GM21717 (cell line): ENCODE results near the gene TMEM114.
"Not testable (repeated sequence)": the region's sequence is repeated elsewhere in the genome, so short reads cannot be mapped to it uniquely, and the experiment has no call there.

Experiments
- ATAC-seq: cut with Tn5 transposase; IDR thresholded peaks from one replicate; pipeline ENCODE4 v1.9.1; 2021; ENCODE audit warnings: mild to moderate bottlenecking, moderate library complexity; ENCODE audit not compliant: unreplicated experiment

TMEM114 gene

DNA sequence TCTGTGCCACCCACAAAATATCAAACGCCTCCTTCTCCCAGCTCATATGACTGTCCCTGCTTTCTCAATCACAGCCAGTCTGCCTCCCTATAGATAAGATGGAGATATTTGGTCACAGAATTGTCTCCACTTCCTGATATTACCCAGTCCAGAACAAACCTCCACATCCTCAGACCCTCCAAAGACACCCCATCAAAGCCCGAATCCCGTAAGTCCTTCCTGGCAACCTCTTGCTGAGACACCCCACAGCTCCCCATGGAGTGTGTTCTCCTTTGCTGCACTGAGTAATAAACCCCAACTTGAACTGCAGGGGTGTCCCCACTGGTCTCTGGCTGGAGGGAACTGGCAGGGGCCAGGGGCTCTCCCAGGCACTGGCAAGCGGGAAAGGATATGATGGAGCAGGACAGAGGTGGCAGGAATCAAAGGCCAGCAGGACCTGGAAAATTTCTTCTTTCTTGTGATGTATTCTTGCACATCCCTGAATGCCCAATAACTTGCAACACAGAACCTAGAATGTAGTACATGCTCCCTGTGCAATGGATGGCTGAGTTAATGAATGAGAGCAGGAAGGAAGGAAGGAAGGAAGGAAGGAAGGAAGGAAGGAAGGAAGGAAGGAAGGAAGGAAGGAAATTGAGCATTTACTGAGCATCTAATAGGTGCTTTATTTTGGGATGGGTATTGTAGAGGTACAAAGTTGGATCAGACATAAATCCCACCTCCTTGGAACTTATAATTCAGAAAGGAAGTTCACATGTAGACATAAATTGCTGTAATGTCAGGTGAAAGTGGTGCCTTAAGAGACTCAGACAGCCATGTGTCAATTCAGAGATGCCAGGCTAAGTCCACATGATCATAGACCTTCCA is 13.9 kb downstream of the TMEM114 start:
- no peak for ATAC-seq

DNA sequence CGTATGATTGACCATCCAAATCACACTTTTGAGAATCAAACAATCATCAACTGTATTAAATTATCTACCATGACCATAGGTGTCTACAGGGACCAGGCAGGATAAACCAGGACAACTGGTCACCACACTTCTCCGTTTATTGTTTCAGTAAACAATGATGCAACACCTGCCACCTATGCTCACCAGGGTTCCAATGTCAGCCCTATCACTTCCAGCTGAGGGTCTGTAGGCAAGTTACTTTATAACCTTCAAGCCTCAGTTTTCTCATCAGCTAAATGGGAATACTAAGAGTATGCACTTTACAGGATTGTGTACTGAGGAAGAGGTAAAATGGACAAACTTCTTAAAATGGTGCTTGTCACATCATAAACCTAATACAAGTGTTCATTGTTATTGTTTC is 14.9 kb downstream of the TMEM114 start:
- no peak for ATAC-seq

DNA sequence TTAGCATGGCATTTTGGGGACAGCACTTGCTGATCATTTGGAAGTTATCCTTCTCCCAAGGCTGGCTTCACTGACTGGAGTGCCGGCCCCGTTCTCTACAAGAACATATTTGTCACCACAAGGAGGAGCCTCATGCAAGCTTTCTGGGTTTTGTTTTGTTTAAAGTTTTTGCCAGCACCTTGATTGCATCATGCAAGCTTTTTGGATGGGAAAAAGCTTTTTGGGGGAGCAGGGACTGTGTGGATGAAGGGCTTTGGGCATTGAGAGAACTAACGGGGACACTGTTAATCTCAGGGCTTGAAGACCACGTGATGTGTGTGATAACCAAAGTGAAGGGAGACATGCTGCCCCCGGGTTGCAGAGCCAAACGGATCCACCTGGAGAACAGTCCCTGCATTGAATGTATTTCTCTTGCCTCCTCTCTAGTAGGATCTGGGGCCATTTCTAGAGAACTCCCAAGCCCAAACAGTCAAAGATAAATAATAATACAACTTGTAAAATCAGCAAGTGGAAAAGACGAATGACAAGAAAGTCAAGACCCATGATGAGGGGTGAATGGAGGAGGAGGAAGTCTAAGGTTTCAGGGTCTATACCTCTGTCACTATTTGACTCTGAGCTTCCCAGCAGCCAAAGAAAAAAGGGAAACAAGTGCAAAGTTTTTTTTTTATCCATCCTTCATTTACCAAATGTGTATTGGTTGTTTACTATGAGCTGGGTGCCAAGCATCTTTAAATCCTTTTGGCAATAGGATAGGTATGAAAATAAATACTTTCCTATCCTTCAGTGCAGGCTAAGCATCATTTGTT is 17.2 kb downstream of the TMEM114 start:
- ATAC-seq, result no peak

DNA sequence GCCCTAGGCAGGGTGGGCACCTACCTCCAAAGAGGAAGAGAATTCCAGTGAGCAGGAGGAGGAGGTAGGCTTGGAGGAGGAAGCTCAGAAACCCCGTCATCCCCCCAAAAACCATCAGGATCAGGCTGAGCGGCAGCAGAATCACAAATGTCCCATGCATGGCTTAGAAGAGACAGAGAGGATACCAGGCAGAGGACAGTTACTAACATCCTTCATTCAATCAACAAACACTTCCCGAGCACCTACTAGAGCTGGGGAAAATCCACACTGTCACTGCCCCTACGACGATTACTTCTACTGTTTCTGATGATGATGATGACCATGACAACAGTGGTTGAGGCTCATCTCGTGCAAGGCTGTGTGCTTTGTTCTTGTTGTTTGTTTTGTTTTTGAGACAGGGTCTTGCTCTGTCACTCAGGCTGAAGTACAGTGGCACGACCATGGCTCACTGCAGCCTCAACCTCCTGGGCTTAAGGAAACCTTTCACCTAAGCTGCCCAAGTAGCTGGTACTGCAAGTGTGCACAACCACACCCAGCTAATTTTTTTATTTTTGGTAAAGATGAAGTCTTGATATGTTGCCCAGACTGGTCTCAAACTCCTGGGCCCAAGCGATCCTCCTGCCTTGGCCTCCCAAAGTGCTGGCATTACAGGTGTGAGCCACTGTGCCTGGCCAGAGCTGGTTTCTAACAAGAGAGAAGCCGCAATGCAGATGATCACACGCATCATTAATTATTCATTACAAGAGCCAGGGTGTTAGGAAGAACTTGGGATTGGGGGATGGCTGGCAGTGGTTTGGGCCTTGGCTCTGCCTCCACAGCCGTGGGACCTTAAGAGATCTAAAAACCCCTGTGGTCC is 18.0 kb downstream of the TMEM114 start:
- ATAC-seq, result no peak

DNA sequence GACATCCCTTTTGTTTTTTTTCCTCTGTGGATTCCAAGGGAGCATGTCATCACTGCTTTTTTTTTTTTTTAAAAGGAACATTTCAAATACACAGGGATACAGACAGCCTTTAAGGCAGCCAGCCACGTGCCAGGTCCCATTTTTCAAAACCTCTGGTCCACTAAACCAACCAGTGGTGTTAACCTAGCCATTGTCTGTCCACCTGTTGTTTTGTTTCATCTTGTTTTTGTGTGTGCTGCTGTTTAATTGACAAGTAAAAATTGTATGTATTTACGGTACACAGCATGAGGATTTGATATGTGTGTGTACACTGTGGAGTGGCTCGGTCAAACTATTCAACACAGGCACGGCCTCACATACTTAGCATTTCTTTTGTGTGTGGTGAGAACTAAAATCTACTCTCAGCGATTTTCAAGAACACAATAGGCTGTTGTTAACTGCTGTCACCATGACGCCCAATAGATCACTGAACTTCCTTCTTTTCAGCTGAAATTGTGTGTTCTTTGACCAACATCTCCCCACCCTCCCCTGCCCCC is 19.2 kb downstream of the TMEM114 start:
- no peak for ATAC-seq

DNA sequence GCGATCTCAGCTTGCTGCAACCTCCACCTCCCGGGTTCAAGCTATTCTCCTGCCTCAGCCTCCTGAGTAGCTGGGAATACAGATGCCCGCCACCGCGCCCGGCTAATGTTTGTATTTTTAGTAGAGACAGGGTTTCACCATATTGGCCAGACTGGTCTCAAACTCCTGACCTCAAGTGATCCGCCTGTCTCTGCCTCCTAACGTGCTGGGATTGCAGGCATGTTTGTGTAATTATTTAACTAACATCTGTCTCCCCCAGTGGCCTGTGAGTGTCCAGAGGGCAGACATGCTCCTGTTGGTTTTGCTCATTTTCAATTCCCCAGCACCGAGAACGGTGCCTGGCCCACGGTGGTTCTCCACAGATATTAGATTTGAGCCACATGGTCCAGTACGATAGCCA is 19.9 kb downstream of the TMEM114 start:
- ATAC-seq, result not testable (repeated sequence)

DNA sequence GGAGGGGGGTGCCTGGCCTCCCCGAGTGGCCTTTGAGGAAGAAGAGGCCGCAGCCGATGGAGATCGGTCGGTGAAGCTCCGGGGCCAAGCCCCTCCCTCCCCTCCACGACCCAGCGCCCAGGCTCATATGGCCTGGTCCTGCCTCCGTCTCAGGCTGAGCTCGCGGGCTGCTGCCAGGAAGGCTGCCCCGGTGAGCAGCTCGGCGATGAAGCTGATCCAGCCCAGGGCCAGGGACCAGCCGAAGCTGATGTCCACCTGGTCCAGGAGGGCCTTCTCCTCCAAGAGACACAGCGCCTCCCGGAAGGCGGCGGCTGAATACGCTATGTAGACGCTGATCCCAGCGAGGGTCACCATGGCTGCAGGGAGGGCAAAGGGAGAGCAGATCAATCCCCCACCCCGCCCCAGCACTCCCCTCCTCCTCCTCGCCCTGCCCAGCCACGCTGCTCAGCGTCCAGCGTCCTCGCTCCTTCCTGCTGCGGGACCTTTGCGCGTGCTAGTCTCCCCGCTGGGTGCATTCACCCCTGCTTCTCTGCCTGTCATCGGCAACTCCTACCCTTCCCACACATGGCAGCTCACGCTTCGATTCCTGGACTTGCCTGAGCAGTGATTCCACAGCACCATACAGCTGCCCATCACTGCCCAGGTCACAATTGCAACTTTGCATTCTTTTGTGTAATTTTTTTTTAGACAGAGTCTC is 20.5 kb downstream of the TMEM114 start:
- no peak for ATAC-seq

DNA sequence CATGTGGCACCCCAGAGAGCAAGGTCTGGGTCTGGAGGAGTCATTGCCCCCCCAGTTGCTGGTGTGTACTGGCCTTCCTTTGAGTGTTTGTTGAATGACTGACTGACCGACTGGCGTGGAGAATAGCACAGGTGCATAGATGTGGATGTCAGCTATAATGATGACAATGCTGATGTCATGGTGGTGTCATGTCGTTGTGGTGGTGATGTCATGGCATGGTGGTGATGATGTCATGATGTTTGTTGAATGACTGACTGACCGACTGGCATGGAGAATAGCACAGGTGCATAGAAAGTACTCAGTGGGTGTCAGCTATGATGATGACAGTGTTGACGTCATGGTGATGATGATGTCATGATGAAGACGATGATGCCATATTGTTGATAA is 22.1 kb downstream of the TMEM114 start:
- no peak for ATAC-seq

DNA sequence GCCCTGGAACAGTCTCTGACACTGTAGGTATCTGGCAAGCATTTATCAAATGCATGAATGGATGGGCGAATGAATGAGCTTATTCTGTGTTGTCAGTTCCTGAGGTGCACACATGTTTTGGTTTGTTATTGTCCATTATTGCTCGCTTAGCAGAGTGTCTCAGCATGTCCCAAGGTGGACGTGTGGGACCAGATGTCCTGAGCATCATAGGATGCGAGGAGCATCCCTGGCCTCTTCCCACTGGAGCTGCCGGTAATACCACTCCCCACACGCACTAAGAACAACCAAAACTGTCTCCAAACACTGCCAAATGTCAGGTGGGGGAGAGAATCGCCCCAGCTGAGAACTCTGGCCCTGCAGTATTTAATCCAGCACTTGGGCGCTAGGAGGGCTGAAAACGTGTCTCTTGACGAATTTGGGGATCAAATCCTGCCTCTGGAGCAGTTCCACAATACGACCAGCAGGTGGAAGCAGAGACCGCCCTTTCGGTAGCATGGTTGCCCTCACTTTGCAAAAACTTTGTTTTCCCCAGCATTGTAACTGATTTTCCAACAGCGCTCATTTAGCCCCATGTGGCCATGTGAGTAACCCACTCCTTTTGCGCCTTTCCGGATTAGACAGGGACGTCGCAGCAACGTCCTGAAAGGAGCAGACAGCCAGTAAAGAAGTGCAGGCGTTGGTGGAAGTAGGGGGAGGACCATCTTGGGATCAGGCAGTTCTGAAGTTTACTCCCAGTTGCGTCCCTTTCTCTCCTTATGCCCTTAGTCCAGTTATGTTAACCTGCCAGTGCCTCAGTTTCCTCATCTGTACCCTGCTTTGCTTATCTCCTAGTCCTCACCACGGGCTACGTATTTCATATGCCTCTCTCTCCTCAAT is 22.7 kb downstream of the TMEM114 start:
- peak; percentile 81 for ATAC-seq

DNA sequence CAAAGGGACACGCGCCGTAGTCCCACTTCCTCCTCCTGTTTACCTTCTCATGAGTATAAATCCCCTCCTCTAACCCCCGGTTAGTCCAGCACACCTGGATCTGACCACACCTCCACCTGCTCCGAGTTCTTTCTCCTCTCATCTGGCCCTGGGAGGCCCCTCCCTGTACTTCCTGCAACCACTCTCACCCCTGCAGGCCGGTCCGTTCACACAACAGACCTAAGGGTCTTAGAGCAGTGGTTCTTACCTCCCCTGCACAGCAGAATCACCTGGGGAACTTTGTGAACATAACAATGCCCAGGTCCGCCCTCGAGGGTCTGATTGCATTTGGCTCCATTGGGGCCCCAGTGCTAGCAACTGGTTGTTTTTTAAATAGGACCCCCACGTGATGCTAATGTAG is 24.8 kb downstream of the TMEM114 start:
- no peak for ATAC-seq

DNA sequence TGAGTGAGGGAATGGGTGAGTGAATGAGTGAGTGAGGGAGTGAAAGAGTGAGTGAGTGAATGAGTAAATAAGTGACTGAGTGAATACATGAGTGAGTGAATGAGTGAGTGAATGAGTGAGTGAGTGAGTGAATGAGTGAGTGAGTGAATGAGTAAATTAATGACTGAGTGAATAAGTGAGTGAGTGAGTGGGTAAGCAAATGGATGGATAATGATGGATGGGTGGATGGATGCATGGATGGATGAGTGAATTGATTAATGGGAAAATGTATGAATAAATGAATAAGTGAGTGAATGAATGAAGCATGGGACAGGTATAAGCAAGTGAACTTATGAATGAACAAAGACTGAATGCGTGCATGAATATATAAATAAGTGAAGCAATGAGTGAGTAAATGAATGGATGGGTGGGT is 25.4 kb downstream of the TMEM114 start:
- no peak for ATAC-seq

DNA sequence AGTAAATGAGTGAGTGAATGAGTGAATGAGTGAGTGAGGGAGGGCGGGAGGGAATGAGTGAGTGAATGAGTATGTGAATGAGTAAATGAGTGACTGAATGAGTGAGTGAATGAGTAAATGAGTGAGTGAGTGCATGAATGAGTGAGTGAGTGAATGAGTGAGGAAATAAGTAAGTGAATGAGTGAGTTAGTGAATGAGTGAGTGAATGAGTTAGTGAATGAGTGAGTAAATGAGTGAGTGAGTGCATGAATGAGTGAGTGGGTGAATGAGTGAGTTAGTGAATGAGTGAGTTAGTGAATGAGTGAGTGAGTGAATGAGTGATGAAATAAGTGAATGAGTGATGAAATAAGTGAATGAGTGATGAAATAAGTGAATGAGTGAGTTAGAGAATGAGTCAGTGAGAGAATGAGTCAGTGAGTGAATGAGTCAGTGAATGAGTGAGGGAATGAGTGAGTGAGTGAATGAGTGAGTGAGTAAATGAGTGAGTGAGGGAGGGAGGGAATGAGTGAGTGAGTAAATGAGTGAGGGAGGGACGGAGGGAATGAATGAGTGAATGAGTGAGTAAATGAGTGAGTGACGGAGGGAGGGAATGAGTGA is 26.3 kb downstream of the TMEM114 start:
- not testable (repeated sequence) for ATAC-seq

DNA sequence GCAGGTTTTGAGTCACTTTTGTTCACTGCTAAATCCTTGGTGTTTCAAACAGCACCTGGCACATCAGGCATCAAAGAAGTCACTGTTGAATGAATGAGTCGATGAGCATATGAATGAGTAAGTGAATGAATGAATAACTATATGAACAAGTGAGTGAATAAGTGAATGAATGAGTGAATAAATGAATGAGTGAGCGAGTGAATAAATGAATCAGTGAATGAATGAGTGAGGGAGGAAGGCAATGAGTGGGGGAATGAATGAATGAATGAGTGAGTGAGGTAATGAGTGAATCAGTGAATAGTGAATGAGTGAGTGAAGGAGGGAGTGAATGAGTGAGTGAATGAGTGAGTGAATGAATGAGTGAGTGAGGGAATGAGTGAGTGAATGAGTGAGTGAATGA is 28.8 kb downstream of the TMEM114 start:
- no peak for ATAC-seq

DNA sequence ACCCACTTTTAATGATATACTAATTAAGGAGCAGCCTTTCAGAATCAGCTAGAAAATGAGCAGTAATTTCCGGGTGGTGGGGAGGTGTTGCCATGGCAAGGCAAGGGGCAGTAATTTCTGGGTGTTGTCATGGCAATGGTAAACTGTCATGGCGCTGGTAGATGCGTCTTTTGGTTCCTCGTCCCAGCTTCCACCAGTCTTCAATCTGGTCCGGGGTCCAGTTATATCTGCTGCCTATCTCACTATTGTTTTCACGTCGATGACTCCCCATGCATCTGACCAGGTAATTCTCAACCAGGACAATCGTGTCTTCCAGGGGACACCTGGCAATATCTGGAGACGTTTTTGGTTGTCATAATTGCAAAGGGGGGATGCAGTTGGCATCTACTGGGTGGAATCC is 34.9 kb downstream of the TMEM114 start:
- ATAC-seq, result no peak

DNA sequence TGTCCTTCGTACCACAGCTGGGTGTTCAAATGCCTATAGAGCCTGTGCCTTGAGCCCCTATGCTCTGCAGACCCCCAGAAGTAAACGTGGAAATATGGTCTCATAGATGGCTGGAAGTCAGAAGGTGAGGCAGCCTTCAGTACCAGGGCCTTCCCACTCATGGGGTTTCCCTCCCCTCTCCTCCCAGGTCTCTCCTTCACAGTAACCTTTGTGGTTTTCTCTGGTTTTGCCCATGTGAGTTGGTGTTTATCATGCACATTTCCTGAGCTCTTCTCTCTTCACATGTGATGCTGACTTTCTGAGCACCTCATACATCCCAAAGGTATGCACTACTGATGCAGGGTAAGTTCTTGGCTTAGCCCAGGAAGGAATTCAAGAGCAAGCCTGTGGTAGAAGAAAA is 35.4 kb downstream of the TMEM114 start:
- no peak for ATAC-seq

DNA sequence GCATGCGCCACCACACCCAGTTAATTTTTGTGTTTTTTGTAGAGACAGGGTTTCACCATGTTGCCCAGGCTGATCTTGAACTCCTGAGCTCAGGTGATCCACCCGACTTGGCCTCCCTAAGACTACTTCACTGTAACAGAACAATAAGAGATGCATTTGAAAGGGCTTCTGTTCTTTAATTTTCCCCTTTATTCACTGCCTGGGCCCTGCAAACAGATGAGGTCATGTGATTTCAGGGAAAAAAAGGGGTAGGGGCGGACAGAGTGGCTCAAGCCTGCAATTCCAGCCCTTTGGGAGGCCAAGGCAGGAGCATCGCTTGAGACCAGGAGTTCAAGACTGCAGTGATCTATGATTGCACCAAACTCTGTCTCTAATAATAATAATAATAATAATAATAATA is 36.3 kb downstream of the TMEM114 start:
- ATAC-seq, result no peak

DNA sequence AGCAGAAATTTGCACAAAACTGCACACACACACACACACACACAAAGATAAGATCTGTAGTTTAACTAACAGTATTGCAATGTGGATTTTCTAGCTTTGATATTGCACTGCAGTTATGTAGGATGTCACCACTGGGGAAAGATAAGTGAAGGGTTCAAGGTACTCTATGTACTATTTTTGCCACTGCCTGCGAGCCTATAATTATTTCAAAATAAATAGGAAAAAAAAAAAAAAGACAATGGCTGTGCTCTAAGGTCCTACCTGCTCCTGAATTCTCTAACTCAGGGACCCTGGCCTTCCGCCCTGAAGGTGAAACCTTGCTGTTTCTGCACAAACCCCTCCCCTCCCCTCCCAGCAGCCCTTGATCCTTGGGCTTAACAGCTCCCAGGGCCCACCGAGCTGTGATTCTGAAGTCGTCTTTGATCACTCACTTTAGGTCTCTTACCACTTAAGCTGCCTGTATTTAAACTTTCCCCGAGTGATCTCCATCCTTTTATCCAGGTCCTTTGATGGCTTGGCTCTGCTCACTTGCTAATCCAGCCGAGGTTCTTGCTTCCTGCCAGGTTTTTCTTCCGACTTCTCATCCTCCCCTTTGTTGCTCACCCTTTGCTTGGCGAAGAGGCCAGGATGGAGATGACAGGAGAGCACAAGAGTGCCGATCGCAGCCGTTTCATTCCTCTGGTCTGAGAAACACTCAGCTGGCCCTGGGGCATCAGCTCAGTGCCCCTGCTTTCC is 37.7 kb downstream of the TMEM114 start:
- no peak for ATAC-seq
